Bronchial epithelial cell (primary cell): ENCODE data around the gene AFG3L2. TPM values are rescaled to one million over a fixed set of nuclear protein-coding genes. Genes with fewer than 3 reads are reported as not detected.

Source experiments
- DNase-seq: peaks from one replicate; pipeline ENCODE4 v3.0.0-alpha.2; 2010; ENCODE audit warnings: low read depth
- FAIRE-seq: peaks from 2 replicates; lab custom pipeline; 2011; peaks lifted over from hg19 to GRCh38; lab: Jason Lieb, UNC
- H3K27me3 ChIP-seq: 2 replicates; pipeline ENCODE4 v1.5.1; 2011; ENCODE audit warnings: low read length; ENCODE audit not compliant: control insufficient read depth, insufficient read depth
- H3K36me3 ChIP-seq: 2 replicates; pipeline ENCODE4 v1.5.1; 2011; ENCODE audit warnings: low read length; ENCODE audit not compliant: control insufficient read depth, insufficient read depth
- H3K4me3 ChIP-seq: 2 replicates; pipeline ENCODE4 v1.5.1; 2011; ENCODE audit warnings: mild to moderate bottlenecking, low read depth, low read length, control low read depth
- total RNA-seq: library from RNA; depleted of rRNA; stranded (reverse); fragments of >200 nt; gene quantifications from 2 replicates; pipeline ENCODE4 v1.2.1, GENCODE V29; 2014
- TF ChIP-seq, protein P1 (sequence below): IDR thresholded peaks from 2 replicates; pipeline ENCODE4 v1.5.1; 2011; ENCODE audit warnings: mild to moderate bottlenecking, moderate library complexity, low read length, control low read depth, inconsistent platforms; ENCODE audit not compliant: insufficient read depth, severe bottlenecking

The AFG3L2 gene
- 57.0 and 67.1 TPM in 2 replicates for total RNA-seq

DNA sequence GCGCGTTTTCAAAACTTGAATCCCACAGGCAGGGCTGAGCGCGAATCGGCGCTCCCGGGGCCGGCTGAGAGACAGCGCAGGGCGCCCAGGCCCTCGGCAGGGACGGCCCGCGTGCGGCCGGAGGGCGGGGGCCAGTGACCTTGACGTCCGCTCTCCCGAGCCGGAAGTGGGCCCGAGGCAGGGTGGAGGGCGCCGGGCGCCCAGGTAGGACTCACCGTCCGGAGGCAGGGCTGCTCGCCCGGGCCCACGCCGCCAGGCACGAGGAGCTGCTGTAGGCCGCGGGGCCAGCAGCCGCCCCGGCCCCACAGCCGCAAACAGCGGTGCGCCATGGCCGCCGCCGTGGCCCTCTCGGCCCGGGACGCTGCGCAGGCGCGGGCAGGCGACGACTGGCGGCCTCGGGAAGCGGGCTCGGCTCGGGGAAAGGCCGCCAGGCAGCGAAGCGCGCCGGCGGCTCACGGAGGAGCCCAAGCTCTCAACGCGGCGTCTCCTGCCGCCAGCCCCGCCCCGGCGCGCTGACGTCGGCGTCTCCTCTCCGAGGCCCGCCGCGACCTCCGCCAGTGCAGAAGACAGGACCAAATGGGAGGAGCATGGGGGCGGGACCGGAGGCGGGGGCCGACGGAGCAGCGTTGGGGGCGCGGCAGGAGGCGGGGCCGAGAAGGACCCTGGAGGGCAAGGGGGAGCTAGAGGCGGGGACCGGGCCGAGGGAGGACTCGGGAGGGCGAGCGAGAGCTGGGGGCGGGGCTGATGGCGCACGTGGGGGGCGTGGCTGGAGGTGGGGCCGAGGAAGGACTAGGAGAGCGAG, at the start of gene AFG3L2:
TSS of gene AFG3L2 (minus strand) at position 474 of the 802 bp plus-strand sequence. CDS start at position 329, 145 bp downstream.
- FAIRE-seq: no peak
- Histone ChIP-seq H3K36me3 (peaks cover 1% of the 10 kb centered on the region), H3K27me3 (no peaks in the 10 kb centered on the region), H3K4me3 (peak within 1 kb of the TSS; percentile 88)
- peak; percentile 89 for DNase-seq
- TF ChIP-seq, protein P1, sequence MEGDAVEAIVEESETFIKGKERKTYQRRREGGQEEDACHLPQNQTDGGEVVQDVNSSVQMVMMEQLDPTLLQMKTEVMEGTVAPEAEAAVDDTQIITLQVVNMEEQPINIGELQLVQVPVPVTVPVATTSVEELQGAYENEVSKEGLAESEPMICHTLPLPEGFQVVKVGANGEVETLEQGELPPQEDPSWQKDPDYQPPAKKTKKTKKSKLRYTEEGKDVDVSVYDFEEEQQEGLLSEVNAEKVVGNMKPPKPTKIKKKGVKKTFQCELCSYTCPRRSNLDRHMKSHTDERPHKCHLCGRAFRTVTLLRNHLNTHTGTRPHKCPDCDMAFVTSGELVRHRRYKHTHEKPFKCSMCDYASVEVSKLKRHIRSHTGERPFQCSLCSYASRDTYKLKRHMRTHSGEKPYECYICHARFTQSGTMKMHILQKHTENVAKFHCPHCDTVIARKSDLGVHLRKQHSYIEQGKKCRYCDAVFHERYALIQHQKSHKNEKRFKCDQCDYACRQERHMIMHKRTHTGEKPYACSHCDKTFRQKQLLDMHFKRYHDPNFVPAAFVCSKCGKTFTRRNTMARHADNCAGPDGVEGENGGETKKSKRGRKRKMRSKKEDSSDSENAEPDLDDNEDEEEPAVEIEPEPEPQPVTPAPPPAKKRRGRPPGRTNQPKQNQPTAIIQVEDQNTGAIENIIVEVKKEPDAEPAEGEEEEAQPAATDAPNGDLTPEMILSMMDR: no peak

DNA sequence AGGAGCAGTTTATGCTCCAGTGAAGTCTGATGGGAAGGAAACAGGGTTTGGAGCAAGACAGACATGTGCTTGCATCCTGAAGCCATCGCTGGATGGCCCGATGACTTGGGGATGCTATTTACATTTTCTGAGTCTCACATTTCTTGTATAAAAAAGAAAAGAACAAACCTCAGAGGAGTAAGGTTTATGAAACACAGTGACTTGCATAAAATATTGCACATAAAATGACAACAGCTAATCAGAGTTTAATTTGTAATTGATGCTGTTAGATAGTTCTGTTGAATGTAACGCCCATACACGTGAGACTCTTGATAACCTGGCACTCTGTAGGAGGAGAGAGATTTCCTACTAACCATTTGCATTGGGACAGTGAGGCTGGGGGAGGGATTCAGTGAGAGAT, 47.2 kb upstream of the AFG3L2 start:
- H3K4me3 ChIP-seq: no peak overlapping the region
- FAIRE-seq (no peak), DNase-seq (no peak)
- H3K36me3 ChIP-seq: peaks cover 2% of the 10 kb centered on the region
- H3K27me3 ChIP-seq: no peaks in the 10 kb centered on the region
- TF ChIP-seq, protein P1: no peak

DNA sequence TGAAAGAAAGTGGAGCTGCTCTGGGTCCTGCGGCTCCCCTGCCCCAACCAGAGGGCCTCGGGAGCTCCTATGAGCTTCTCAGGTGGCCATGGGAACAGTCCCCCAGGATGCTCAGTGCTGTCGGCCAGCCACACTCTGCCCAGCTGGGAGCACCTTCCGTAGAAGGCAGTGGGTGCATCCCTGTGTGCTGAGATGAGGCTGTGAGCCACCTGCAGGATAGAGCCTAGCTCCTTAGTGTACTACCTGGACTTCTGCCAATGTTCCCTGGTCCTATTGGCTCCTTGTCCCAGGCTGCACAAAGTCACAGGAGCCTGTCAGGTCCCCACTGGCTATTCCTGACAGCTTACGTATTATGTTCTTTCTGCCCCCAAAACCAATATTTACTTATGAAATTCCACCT, 46.8 kb upstream of the AFG3L2 start:
- TF ChIP-seq, protein P1: no peak
- DNase-seq (no peak), FAIRE-seq (no peak)
- Histone ChIP-seq H3K4me3 (no peak overlapping the region), H3K36me3 (peaks cover 2% of the 10 kb centered on the region), H3K27me3 (no peaks in the 10 kb centered on the region)

DNA sequence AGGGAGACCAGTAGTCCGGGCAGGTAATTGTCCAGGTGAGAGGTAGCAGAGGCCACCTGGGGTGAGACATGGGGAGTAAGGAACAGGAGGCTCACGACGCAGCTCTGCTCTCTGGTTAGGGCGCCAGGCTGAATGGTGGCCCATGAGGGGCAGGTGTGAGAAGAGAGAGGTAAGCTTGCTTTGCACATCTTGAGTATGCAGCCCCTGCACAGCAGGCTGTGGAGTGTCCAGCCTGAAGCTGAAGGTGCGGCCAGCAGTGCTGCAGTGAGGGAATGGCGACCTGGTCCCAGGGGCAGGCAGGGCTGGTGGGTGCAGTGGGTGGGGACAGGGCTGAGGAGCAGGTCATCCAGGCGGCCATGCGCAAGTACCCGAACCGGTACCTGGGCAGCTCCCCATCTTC, 46.4 kb upstream of the AFG3L2 start:
- FAIRE-seq (no peak), DNase-seq (no peak)
- TF ChIP-seq, protein P1: no peak
- Histone ChIP-seq H3K4me3 (no peak overlapping the region), H3K36me3 (peaks cover 2% of the 10 kb centered on the region), H3K27me3 (no peaks in the 10 kb centered on the region)

DNA sequence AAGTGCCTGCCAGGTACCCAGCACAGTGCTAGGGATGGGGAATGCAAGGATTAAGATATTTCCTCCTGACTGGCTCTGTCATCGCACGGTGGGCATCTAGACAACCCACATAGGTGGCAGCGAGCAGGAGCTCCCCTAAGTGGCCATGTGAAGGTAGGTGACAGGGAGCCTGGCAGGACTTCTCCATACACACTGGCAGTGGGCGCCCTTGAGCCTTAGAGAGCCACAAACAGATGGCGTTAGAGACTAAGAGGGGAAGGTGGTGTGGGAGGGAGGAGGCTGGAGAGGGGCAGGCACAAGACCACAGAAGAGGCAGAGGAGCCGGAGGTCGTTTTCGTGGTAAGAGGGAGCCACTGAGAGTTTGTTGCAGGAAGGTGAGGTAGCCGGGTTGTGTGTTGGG, 45.9 kb upstream of the AFG3L2 start:
- DNase-seq (no peak), FAIRE-seq (no peak)
- TF ChIP-seq, protein P1: no peak
- no peaks in the 10 kb centered on the region for H3K27me3 ChIP-seq
- no peak overlapping the region for H3K4me3 ChIP-seq
- H3K36me3 ChIP-seq: peaks cover 2% of the 10 kb centered on the region
